HG02678 (cell line): ENCODE measurements around the gene DCLK3.

Experiments
- ATAC-seq: cut with Tn5 transposase; IDR thresholded peaks from one replicate; pipeline ENCODE4 v1.9.1; 2021; ENCODE audit warnings: mild to moderate bottlenecking, moderate library complexity; ENCODE audit not compliant: unreplicated experiment

DCLK3 gene

GRCh38 chr3:36763850-36764703 is at the start of gene DCLK3:
DCLK3 (minus strand) TSS chr3:36764553; CDS start chr3:36764263, 290 bp downstream.
- ATAC-seq, result no peak

- no peak for ATAC-seq
Observed at GRCh38 chr3:36813305-36813704, 49.0 kb upstream of the DCLK3 start.

GRCh38 chr3:36812240-36812639 is 47.9 kb upstream of the DCLK3 start:
- ATAC-seq, result no peak

GRCh38 chr3:36811768-36812167 is 47.4 kb upstream of the DCLK3 start:
- ATAC-seq, result no peak

GRCh38 chr3:36804295-36805055 is 40.1 kb upstream of the DCLK3 start:
- ATAC-seq, result no peak

GRCh38 chr3:36803091-36803791 is 38.9 kb upstream of the DCLK3 start:
- ATAC-seq, result no peak

- ATAC-seq, result no peak
Observed at GRCh38 chr3:36800533-36801116, 36.3 kb upstream of the DCLK3 start.

- ATAC-seq, result no peak
Observed at GRCh38 chr3:36796881-36797280, 32.5 kb upstream of the DCLK3 start.

- ATAC-seq, result no peak
Observed at GRCh38 chr3:36796161-36796560, 31.8 kb upstream of the DCLK3 start.

GRCh38 chr3:36795622-36796021 is 31.3 kb upstream of the DCLK3 start:
- ATAC-seq, result no peak

- ATAC-seq, result no peak
Observed at GRCh38 chr3:36792342-36792741, 28.0 kb upstream of the DCLK3 start.

- no peak for ATAC-seq
Observed at GRCh38 chr3:36790765-36791164, 26.4 kb upstream of the DCLK3 start.

- no peak for ATAC-seq
Observed at GRCh38 chr3:36786921-36787890, 22.9 kb upstream of the DCLK3 start.

GRCh38 chr3:36784138-36784635 is 19.8 kb upstream of the DCLK3 start:
- no peak for ATAC-seq

GRCh38 chr3:36777424-36778218 is 13.3 kb upstream of the DCLK3 start:
- ATAC-seq, result no peak

GRCh38 chr3:36776436-36776835 is 12.1 kb upstream of the DCLK3 start:
- ATAC-seq, result no peak

- no peak for ATAC-seq
Observed at GRCh38 chr3:36774052-36774451, 9.7 kb upstream of the DCLK3 start.

GRCh38 chr3:36771931-36772330 is 7.6 kb upstream of the DCLK3 start:
- no peak for ATAC-seq

GRCh38 chr3:36769926-36770325 is 5.6 kb upstream of the DCLK3 start:
- no peak for ATAC-seq
